Trophoblast cell (in vitro differentiated cells and primary cell): ENCODE data around the gene UQCR10.
A peak's percentile ranks its signal among the peaks of the same experiment; 100 is the strongest.

ENCODE experiments used
- DNase-seq, 2 donors: peaks; one replicate each; pipeline ENCODE4 v3.0.0-alpha.2; 2016
- H2AFZ ChIP-seq: 2 replicates; pipeline ENCODE4 v1.6.1; 2013; ENCODE audit warnings: low read length, moderate library complexity, mild to moderate bottlenecking; ENCODE audit not compliant: insufficient read depth, poor library complexity
- H2AK5ac ChIP-seq: 2 replicates; pipeline ENCODE4 v1.6.1; 2013; ENCODE audit warnings: mild to moderate bottlenecking, low read length
- H2BK120ac ChIP-seq: 2 replicates; pipeline ENCODE4 v1.6.1; 2013; ENCODE audit warnings: low read length, mild to moderate bottlenecking, moderate library complexity; ENCODE audit not compliant: insufficient read depth, poor library complexity
- H2BK12ac ChIP-seq: 2 replicates; pipeline ENCODE4 v1.6.1; 2013; ENCODE audit warnings: mild to moderate bottlenecking, low read length, moderate library complexity
- H2BK5ac ChIP-seq: 2 replicates; pipeline ENCODE4 v1.6.1; 2013; ENCODE audit warnings: low read length, low read depth, moderate library complexity, mild to moderate bottlenecking; ENCODE audit not compliant: poor library complexity
- H3K14ac ChIP-seq: 2 replicates; pipeline ENCODE4 v1.6.1; 2013; ENCODE audit warnings: mild to moderate bottlenecking, low read length
- H3K18ac ChIP-seq: 2 replicates; pipeline ENCODE4 v1.6.1; 2013; ENCODE audit warnings: mild to moderate bottlenecking, low read length
- H3K23ac ChIP-seq: 2 replicates; pipeline ENCODE4 v1.6.1; 2013; ENCODE audit warnings: low read length
- H3K27ac ChIP-seq: 2 replicates; pipeline ENCODE4 v1.5.1; 2013; ENCODE audit warnings: low read depth, mild to moderate bottlenecking, inconsistent platforms, low read length, moderate library complexity
- H3K27me3 ChIP-seq: 2 replicates; pipeline ENCODE4 v1.6.1; 2013; ENCODE audit warnings: inconsistent platforms, mild to moderate bottlenecking, low read length, moderate library complexity; ENCODE audit not compliant: insufficient read depth
- H3K36me3 ChIP-seq, 2 experiments: 1 replicate in 1 of 2; 2 replicates in 1 of 2; pipeline ENCODE4 v1.6.1; 2013; ENCODE audit warnings: low read length in 2 of 2, mild to moderate bottlenecking in 2 of 2, moderate library complexity in 1 of 2; ENCODE audit not compliant: insufficient read depth in 2 of 2, control insufficient read depth in 1 of 2
- H3K4ac ChIP-seq: 2 replicates; pipeline ENCODE4 v1.6.1; 2013; ENCODE audit warnings: low read depth, mild to moderate bottlenecking, low read length, moderate library complexity
- H3K4me1 ChIP-seq, 2 experiments: 1 replicate in 1 of 2; 2 replicates in 1 of 2; pipeline ENCODE4 v1.6.1; 2013; ENCODE audit warnings: low read length in 2 of 2, mild to moderate bottlenecking in 2 of 2, moderate library complexity in 1 of 2; ENCODE audit not compliant: insufficient read depth in 2 of 2, control insufficient read depth in 1 of 2
- H3K4me2 ChIP-seq: 2 replicates; pipeline ENCODE4 v1.6.1; 2013; ENCODE audit warnings: inconsistent platforms, mild to moderate bottlenecking, low read length, moderate library complexity
- H3K4me3 ChIP-seq: 2 replicates; pipeline ENCODE4 v1.5.1; 2013; ENCODE audit warnings: mild to moderate bottlenecking, low read depth, low read length, inconsistent platforms
- H3K79me1 ChIP-seq: one replicate; pipeline ENCODE4 v1.6.1; 2013; ENCODE audit warnings: low read length
- H3K79me2 ChIP-seq: 2 replicates; pipeline ENCODE4 v1.6.1; 2013; ENCODE audit warnings: low read length, mild to moderate bottlenecking; ENCODE audit not compliant: control insufficient read depth, insufficient read depth, poor library complexity
- H3K9ac ChIP-seq: 2 replicates; pipeline ENCODE4 v1.6.1; 2013; ENCODE audit warnings: mild to moderate bottlenecking, low read length
- H3K9me3 ChIP-seq: 2 replicates; pipeline ENCODE4 v1.6.1; 2013; ENCODE audit warnings: low read depth, mild to moderate bottlenecking, control low read depth, inconsistent platforms, low read length; ENCODE audit not compliant: insufficient read depth
- H4K12ac ChIP-seq: 2 replicates; pipeline ENCODE4 v1.6.1; 2013; ENCODE audit warnings: low read depth, mild to moderate bottlenecking, low read length, moderate library complexity
- H4K8ac ChIP-seq: 2 replicates; pipeline ENCODE4 v1.6.1; 2013; ENCODE audit warnings: low read depth, mild to moderate bottlenecking, low read length, moderate library complexity
- H4K91ac ChIP-seq: one replicate; pipeline ENCODE4 v1.6.1; 2013; ENCODE audit warnings: low read depth, mild to moderate bottlenecking, low read length, moderate library complexity
- WGBS: extraction: QIAGEN DNeasy Blood & Tissue Kit; methylation state at CpG from one replicate; pipeline ENCODE4 v1.1.7; 2013; ENCODE audit warnings: missing lambda C conversion rate; ENCODE audit not compliant: insufficient read length, insufficient coverage; ENCODE audit errors: extremely low coverage; 5-methylcytosine and 5-hydroxymethylcytosine counted together

UQCR10 gene

DNA sequence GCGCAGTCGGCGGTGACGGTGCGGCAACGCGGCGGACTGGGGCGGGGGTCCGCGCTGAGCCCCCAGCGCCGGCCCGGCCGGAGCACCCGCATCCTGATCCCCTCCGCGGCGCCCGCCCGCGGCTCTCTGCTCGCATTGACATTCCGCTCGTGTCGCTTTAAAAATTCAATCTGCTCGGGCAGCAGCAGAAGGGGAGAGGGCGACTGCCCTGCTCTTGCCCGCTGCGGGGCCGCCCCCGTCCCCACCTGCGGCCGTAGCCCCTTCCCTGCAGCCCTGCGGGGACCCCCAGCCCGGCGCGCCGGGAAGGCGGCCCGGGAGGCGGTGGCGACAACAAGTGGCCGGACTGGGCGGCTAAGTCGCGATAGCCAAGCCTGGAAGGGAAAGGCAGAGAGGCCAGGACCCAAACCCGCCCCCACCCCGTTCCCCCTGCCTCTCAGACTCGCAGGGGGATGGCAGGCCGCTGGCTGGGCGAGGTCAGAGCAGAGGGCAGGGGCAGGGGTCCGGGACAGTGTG is 46.3 kb upstream of the UQCR10 start:
- Histone ChIP-seq H3K23ac (no peak overlapping the region), H3K27ac (no peak overlapping the region), H3K4ac (no peak overlapping the region), H3K27me3 (peaks cover 30% of the 10 kb centered on the region), H3K4me2 (peak overlapping the region; percentile 42), H2BK120ac (no peak overlapping the region), H3K18ac (no peak overlapping the region), H2BK12ac (no peak overlapping the region), H3K79me1 (no peaks in the 10 kb centered on the region), H4K91ac (no peak overlapping the region), H4K8ac (no peak overlapping the region), H2BK5ac (no peak overlapping the region), H4K12ac (no peak overlapping the region), H3K36me3 (no peaks in the 10 kb centered on the region), H2AK5ac (no peak overlapping the region), H2AFZ (no peak overlapping the region), H3K9ac (no peak overlapping the region), H3K9me3 (peaks cover 10% of the 10 kb centered on the region), H3K14ac (no peak overlapping the region), H3K4me3 (no peak overlapping the region), H3K4me1 (no peaks in the 10 kb centered on the region), H3K79me2 (no peaks in the 10 kb centered on the region)
- peak in 1 of 2 donors; percentile 32 for DNase-seq
- no CpG with 5 or more reads among the region's 53 CpGs for WGBS

DNA sequence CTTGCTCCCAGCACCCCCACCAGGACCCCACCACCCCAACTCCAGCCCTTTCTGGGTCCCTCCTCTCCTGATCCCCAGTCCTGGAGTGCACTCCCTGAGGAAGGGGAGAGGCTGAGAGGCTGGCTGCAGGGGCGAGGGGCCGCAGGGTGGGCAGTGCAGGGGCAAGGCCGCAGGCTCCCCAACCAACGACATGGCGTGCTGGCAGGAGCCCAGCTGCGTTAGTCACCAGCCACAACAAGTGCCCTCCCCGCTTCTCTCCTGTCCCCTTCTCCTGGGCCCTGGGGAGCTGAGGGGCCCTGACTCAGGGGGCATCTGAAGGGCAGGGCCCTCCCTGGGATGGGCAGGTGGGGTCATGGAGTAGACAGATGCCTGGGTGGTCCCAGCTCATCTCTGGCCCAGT is 45.0 kb upstream of the UQCR10 start:
- Histone ChIP-seq H3K18ac (no peak overlapping the region), H2AK5ac (no peak overlapping the region), H3K14ac (no peak overlapping the region), H3K4me3 (no peak overlapping the region), H2BK120ac (no peak overlapping the region), H2AFZ (no peak overlapping the region), H3K4me1 (no peaks in the 10 kb centered on the region), H4K8ac (no peak overlapping the region), H2BK12ac (no peak overlapping the region), H4K91ac (no peak overlapping the region), H3K9ac (no peak overlapping the region), H2BK5ac (no peak overlapping the region), H3K79me2 (no peaks in the 10 kb centered on the region), H3K79me1 (no peaks in the 10 kb centered on the region), H3K9me3 (peaks cover 10% of the 10 kb centered on the region), H3K27ac (no peak overlapping the region), H3K23ac (no peak overlapping the region), H3K36me3 (no peaks in the 10 kb centered on the region), H3K4me2 (no peak overlapping the region), H3K27me3 (peaks cover 30% of the 10 kb centered on the region), H4K12ac (no peak overlapping the region), H3K4ac (no peak overlapping the region)
- no CpG with 5 or more reads among the region's 7 CpGs for WGBS
- DNase-seq: no peak

GRCh38 chr22:29722587-29722986 is 44.6 kb upstream of the UQCR10 start:
- Histone ChIP-seq H3K4ac (no peak overlapping the region), H2BK12ac (no peak overlapping the region), H2AFZ (no peak overlapping the region), H3K79me1 (no peaks in the 10 kb centered on the region), H2BK120ac (no peak overlapping the region), H3K14ac (no peak overlapping the region), H4K91ac (no peak overlapping the region), H4K8ac (no peak overlapping the region), H3K27me3 (peaks cover 30% of the 10 kb centered on the region), H3K4me1 (no peaks in the 10 kb centered on the region), H3K27ac (no peak overlapping the region), H3K79me2 (no peaks in the 10 kb centered on the region), H3K23ac (no peak overlapping the region), H3K4me2 (no peak overlapping the region), H3K18ac (no peak overlapping the region), H3K4me3 (no peak overlapping the region), H2BK5ac (no peak overlapping the region), H3K9me3 (peaks cover 10% of the 10 kb centered on the region), H2AK5ac (no peak overlapping the region), H3K9ac (no peak overlapping the region), H4K12ac (no peak overlapping the region), H3K36me3 (no peaks in the 10 kb centered on the region)
- WGBS: no CpG with 5 or more reads among the region's 16 CpGs
- no peak for DNase-seq

DNA sequence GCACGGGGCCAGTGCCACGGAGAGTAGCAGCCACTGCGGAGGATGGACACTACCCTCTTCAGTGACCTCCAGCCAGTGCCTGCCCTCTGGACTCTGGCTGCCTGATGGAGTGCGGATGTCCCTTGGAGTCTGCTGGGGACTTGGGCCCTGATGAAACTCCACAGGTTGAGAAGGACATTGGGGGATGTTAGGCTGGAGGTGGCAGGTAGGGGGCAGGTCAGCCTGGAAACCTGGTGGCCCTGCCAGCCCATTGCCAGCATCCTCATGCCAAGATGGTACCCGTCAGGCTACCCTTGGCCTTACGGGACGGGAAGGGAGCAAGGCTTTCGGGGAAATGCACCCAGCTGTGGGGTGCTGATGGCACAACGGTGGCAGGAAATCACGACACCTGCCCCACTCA is 43.4 kb upstream of the UQCR10 start:
- Histone ChIP-seq H3K4me3 (no peak overlapping the region), H3K27me3 (peaks cover 25% of the 10 kb centered on the region), H4K12ac (no peak overlapping the region), H2BK120ac (no peak overlapping the region), H3K23ac (no peak overlapping the region), H2AK5ac (no peak overlapping the region), H4K8ac (no peak overlapping the region), H3K4me2 (no peak overlapping the region), H3K79me2 (no peaks in the 10 kb centered on the region), H4K91ac (no peak overlapping the region), H3K79me1 (no peaks in the 10 kb centered on the region), H2AFZ (no peak overlapping the region), H3K9ac (no peak overlapping the region), H3K4me1 (no peaks in the 10 kb centered on the region), H3K27ac (no peak overlapping the region), H2BK5ac (no peak overlapping the region), H3K4ac (no peak overlapping the region), H3K14ac (no peak overlapping the region), H3K36me3 (no peaks in the 10 kb centered on the region), H3K18ac (no peak overlapping the region), H3K9me3 (peaks cover 7% of the 10 kb centered on the region), H2BK12ac (no peak overlapping the region)
- no peak for DNase-seq
- WGBS: no CpG with 5 or more reads among the region's 10 CpGs
